ENCODE results near the gene COLEC12.

The COLEC12 gene

GRCh38 chr18:382423-382984, 118.0 kb downstream of the COLEC12 start:
- DNase-seq, result no peak

- peak; percentile 42 for DNase-seq
These were observed 120.7 kb downstream of the COLEC12 start for GRCh38 chr18:379681-380330.

GRCh38 chr18:378079-378478, 122.4 kb downstream of the COLEC12 start:
- DNase-seq, result no peak

- no peak for DNase-seq
These were observed 123.4 kb downstream of the COLEC12 start for GRCh38 chr18:377088-377487.

GRCh38 chr18:376311-376710, 124.2 kb downstream of the COLEC12 start:
- no peak for DNase-seq

GRCh38 chr18:374721-375168, 125.8 kb downstream of the COLEC12 start:
- DNase-seq, result no peak

GRCh38 chr18:373780-374179, 126.7 kb downstream of the COLEC12 start:
- DNase-seq, result no peak

- DNase-seq, result no peak
These were observed 128.9 kb downstream of the COLEC12 start for GRCh38 chr18:371609-371982.

GRCh38 chr18:370751-371608, 129.5 kb downstream of the COLEC12 start:
- DNase-seq, result no peak

- DNase-seq, result no peak
These were observed 131.1 kb downstream of the COLEC12 start for GRCh38 chr18:369224-370015.

- no peak for DNase-seq
These were observed 133.9 kb downstream of the COLEC12 start for GRCh38 chr18:366466-367061.

- DNase-seq, result no peak
These were observed 134.8 kb downstream of the COLEC12 start for GRCh38 chr18:365651-366050.

GRCh38 chr18:364256-364826, 136.2 kb downstream of the COLEC12 start:
- no peak for DNase-seq

- DNase-seq, result no peak
These were observed 137.0 kb downstream of the COLEC12 start for GRCh38 chr18:363301-364085.

- DNase-seq, result no peak
These were observed 137.9 kb downstream of the COLEC12 start for GRCh38 chr18:362311-363290.

GRCh38 chr18:361941-362310, 138.6 kb downstream of the COLEC12 start:
- no peak for DNase-seq

- DNase-seq, result no peak
These were observed 139.3 kb downstream of the COLEC12 start for GRCh38 chr18:361100-361732.

- no peak for DNase-seq
These were observed 139.8 kb downstream of the COLEC12 start for GRCh38 chr18:360676-361075.

- no peak for DNase-seq
These were observed 143.7 kb downstream of the COLEC12 start for GRCh38 chr18:356778-357177.

GRCh38 chr18:355678-356077, 144.8 kb downstream of the COLEC12 start:
- DNase-seq, result no peak
